HL-60 (cell line): ENCODE results near the gene FYB2.

ENCODE experiments used
- DNase-seq, 2 experiments: peaks; one replicate each; pipeline ENCODE4 v3.0.0-alpha.2; 2010 to 2020; ENCODE audit warnings: low read depth in 1 of 2, low spot score in 1 of 2
- H3K27ac ChIP-seq: fragments of 250-450 bp; sonication (Bioruptor Pico); replicated peaks from 2 replicates; pipeline ENCODE4 v1.5.1; 2020; ENCODE audit warnings: mild to moderate bottlenecking, moderate library complexity
- H3K27me3 ChIP-seq: fragments of 250-450 bp; sonication (Bioruptor Pico); 2 replicates; pipeline ENCODE4 v1.5.1; 2021; ENCODE audit warnings: mild to moderate bottlenecking, moderate library complexity; ENCODE audit not compliant: insufficient read depth, poor library complexity, severe bottlenecking
- H3K4me3 ChIP-seq: replicated peaks from 2 replicates; pipeline ENCODE4 v1.5.1; 2011; ENCODE audit warnings: mild to moderate bottlenecking, control low read depth, low read length; ENCODE audit not compliant: insufficient read depth
- GABPA ChIP-seq: IDR thresholded peaks from 2 replicates; pipeline ENCODE4 v1.6.1; 2012; ENCODE audit warnings: low read depth
- POLR2AphosphoS5 ChIP-seq: IDR thresholded peaks from 2 replicates; pipeline ENCODE4 v1.6.1; 2012; ENCODE audit warnings: low read depth
- REST ChIP-seq: IDR thresholded peaks from 2 replicates; pipeline ENCODE4 v1.6.1; 2012; ENCODE audit warnings: low read depth; ENCODE audit not compliant: insufficient replicate concordance
- SPI1 ChIP-seq: IDR thresholded peaks from 2 replicates; pipeline ENCODE4 v1.6.1; 2012; ENCODE audit warnings: low read depth, mild to moderate bottlenecking, borderline replicate concordance
- TF ChIP-seq, protein P1 (sequence below): IDR thresholded peaks from one replicate; pipeline ENCODE4 v1.5.1; 2011; ENCODE audit warnings: low read length, control low read depth, inconsistent platforms; ENCODE audit not compliant: insufficient read depth

FYB2 gene

GRCh38 chr1:56773341-56774066 is 45.7 kb downstream of the FYB2 start:
- no peak overlapping the region for H3K27ac ChIP-seq

DNA sequence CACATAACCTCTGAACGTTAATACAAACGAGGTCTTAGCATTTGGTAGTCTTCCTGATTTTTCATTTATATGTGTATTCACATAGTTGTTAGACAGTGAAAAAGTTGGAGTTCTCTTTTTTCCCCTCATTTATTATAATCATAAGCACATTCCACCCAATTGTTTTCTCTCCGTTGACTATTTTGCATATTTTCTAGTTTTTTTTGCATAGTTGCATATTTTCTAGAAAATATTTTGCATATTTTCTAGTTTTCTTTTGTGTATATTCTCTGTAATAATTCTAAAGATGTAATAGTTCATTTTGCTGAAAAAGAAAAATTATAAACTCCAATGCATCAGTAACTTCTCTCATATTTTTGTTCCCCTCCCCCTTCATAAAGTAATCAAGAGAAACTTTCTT is 47.5 kb downstream of the FYB2 start:
- no peak for DNase-seq
- Histone ChIP-seq H3K27me3 (peaks cover 2% of the 10 kb centered on the region), H3K4me3 (no peak overlapping the region), H3K27ac (no peak overlapping the region)
- TF ChIP-seq SPI1 (no peak), REST (no peak), POLR2AphosphoS5 (no peak), GABPA (no peak)
- TF ChIP-seq, protein P1, sequence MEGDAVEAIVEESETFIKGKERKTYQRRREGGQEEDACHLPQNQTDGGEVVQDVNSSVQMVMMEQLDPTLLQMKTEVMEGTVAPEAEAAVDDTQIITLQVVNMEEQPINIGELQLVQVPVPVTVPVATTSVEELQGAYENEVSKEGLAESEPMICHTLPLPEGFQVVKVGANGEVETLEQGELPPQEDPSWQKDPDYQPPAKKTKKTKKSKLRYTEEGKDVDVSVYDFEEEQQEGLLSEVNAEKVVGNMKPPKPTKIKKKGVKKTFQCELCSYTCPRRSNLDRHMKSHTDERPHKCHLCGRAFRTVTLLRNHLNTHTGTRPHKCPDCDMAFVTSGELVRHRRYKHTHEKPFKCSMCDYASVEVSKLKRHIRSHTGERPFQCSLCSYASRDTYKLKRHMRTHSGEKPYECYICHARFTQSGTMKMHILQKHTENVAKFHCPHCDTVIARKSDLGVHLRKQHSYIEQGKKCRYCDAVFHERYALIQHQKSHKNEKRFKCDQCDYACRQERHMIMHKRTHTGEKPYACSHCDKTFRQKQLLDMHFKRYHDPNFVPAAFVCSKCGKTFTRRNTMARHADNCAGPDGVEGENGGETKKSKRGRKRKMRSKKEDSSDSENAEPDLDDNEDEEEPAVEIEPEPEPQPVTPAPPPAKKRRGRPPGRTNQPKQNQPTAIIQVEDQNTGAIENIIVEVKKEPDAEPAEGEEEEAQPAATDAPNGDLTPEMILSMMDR: no peak

More at GRCh38 chr1:56773341-56774066, 45.7 kb downstream of the FYB2 start:
- TF ChIP-seq GABPA (no peak), POLR2AphosphoS5 (no peak)
- H3K27me3 ChIP-seq: peaks cover 2% of the 10 kb centered on the region
- DNase-seq: no peak
- H3K4me3 ChIP-seq: no peak overlapping the region

- no peak for DNase-seq
- Histone ChIP-seq H3K27me3 (no peaks in the 10 kb centered on the region), H3K4me3 (no peak overlapping the region), H3K27ac (no peak overlapping the region)
- TF ChIP-seq SPI1 (no peak), REST (no peak), POLR2AphosphoS5 (no peak), GABPA (no peak)
- TF ChIP-seq, protein P1: no peak
Observed at GRCh38 chr1:56758794-56759193, 60.4 kb downstream of the FYB2 start.

DNA sequence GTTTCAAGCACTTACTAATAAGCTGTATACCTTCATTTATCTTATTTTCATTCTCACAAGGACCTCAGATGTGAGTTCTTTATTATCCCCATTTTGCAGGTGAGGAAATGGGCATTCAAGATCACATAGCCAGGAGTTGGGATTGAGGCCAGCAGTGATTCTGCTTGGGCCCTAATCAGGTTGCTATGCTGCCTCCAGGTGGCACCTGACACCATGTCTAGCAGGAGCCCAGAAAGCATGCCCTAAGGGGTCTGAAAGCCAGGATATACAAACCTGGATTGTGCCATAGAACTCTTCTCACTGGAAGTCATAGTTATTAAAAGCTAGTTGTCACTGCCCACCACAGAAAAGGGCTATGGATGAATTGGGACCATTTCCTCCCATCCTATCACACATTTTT is 61.1 kb downstream of the FYB2 start:
- DNase-seq: no peak
- Histone ChIP-seq H3K27ac (no peak overlapping the region), H3K4me3 (no peak overlapping the region), H3K27me3 (peaks cover 4% of the 10 kb centered on the region)
- TF ChIP-seq SPI1 (no peak), REST (no peak), POLR2AphosphoS5 (no peak), GABPA (no peak)
- TF ChIP-seq, protein P1: no peak
